Sigmoid colon (tissue), 4 donors: ENCODE results near the gene C2CD5.

ENCODE experiments used
- CTCF ChIP-seq, 4 experiments: fragments of 450-650 bp in 3 of 4; fragments of 200-600 bp in 1 of 4; IDR thresholded peaks; one replicate each; pipeline ENCODE4 v1.5.1; 2016 to 2019; ENCODE audit warnings: antibody characterized with exemption in 4 of 4, mild to moderate bottlenecking in 3 of 4, moderate library complexity in 2 of 4
- EP300 ChIP-seq, 4 donors: sonication (generic); formaldehyde crosslinking; IDR thresholded peaks; one replicate each; pipeline ENCODE4 v1.6.1; 2017; ENCODE audit warnings: antibody characterized with exemption in 4 of 4
- POLR2A ChIP-seq, 2 donors: fragments of 450-650 bp; IDR thresholded peaks; one replicate each; pipeline ENCODE4 v1.6.1; 2016; ENCODE audit warnings: antibody characterized with exemption in 2 of 2, mild to moderate bottlenecking in 2 of 2, moderate library complexity in 2 of 2
- POLR2AphosphoS5 ChIP-seq, 4 donors: sonication (generic); formaldehyde crosslinking; IDR thresholded peaks; one replicate each; pipeline ENCODE4 v1.6.1; 2017; ENCODE audit warnings: antibody characterized with exemption in 4 of 4

DNA sequence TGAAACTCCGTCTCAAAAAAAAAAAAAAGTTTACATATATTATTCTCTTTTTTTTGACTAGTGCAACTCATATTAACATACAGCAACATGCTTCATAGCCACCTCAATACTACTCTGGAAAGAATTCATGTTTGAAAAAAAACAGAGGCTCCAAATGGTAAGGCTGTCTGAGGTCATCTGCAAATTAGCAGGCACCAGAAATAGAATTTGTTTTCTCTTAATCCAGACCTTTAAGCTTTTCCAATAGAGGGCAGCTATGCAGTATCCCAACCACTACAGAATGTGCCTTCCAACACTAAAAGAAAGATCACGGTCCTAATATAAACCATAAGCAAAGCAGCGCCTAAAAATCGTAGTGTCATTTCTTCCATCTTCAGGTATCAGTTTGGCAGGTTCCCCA lies 12.0 kb downstream of the C2CD5 start:
- TF ChIP-seq POLR2A (IDR thresholded peaks at IDR 0.05) = no peak
- no peak for TF ChIP-seq CTCF (IDR thresholded peaks at IDR 0.05)
- TF ChIP-seq POLR2AphosphoS5 (IDR thresholded peaks at IDR 0.05) = no peak
- TF ChIP-seq EP300 (IDR thresholded peaks at IDR 0.05) = no peak
